ENCODE measurements around the gene SAP25. TPM values are rescaled to one million over a fixed set of nuclear protein-coding genes. Genes with fewer than 3 reads are reported as not detected.

The SAP25 gene
- total RNA-seq, 2 donors from 2014 or later, result 2.5 to 19.5 TPM

DNA sequence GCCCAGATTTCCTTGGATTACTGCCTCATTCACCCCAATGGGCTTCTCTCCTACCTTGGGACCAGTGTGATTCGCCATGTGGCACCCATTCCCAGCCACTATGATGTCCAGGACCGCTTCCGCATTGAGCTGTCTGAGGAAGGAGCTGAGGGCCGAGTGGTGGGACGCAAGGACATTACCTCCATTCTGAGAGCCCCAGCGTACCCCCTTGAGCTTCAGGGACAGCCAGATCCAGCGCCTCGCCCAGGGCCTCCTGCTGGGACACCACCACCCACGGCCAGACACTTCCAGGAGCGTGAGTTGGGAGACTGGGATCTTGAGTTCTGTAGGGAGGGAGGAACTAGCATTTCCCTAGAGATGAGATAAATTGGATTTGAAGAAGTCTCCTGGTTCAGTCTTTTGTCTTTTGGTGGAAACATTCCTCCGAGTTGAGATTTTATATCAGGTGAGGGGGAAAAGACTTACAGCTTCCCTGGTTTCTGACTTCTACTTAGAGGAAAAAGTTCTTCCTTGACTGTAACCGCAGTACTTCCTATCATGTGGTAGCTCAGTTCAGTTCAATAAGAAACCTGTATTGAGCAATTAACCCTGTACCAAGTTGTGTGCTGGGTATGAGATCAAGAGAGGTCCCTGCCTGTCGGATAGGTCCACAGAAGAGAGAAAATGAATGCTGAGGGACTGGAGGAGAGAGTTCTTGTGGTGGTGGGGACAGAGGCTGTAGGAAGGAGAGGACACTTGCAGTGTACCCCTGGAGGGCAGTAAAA is 39.9 kb upstream of the SAP25 start:
- Histone ChIP-seq H3K4me3 (peak overlapping the region in 1 of 2 donors; percentile 63), H3K27me3 (replicated peaks; ENCODE audit: insufficient read depth) (no peaks in the 10 kb centered on the region), H3K4me1 (replicated peaks) (peaks cover 5% of the 10 kb centered on the region), H3K36me3 (no peaks in the 10 kb centered on the region), H3K27ac (no peak overlapping the region), H3K9me3 (no peaks in the 10 kb centered on the region)
- WGBS, result 88% methylated on average over 13 of the region's 13 CpGs
- intact Hi-C loops (cut with DNase I), result loop anchor here (2.0 to 5.0 kb wide), 2 partner anchors 59 to 79 kb away; partner anchors contain the start of genes GIGYF1 and GNB2
- TF ChIP-seq POLR2A (IDR thresholded peaks at IDR 0.05) (no peak), POLR2AphosphoS5 (IDR thresholded peaks at IDR 0.05) (no peak)
- TF ChIP-seq, protein P1, sequence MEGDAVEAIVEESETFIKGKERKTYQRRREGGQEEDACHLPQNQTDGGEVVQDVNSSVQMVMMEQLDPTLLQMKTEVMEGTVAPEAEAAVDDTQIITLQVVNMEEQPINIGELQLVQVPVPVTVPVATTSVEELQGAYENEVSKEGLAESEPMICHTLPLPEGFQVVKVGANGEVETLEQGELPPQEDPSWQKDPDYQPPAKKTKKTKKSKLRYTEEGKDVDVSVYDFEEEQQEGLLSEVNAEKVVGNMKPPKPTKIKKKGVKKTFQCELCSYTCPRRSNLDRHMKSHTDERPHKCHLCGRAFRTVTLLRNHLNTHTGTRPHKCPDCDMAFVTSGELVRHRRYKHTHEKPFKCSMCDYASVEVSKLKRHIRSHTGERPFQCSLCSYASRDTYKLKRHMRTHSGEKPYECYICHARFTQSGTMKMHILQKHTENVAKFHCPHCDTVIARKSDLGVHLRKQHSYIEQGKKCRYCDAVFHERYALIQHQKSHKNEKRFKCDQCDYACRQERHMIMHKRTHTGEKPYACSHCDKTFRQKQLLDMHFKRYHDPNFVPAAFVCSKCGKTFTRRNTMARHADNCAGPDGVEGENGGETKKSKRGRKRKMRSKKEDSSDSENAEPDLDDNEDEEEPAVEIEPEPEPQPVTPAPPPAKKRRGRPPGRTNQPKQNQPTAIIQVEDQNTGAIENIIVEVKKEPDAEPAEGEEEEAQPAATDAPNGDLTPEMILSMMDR (IDR thresholded peaks at IDR 0.05), result no peak
- DNase-seq (ENCODE audit: low spot score), result no peak

DNA sequence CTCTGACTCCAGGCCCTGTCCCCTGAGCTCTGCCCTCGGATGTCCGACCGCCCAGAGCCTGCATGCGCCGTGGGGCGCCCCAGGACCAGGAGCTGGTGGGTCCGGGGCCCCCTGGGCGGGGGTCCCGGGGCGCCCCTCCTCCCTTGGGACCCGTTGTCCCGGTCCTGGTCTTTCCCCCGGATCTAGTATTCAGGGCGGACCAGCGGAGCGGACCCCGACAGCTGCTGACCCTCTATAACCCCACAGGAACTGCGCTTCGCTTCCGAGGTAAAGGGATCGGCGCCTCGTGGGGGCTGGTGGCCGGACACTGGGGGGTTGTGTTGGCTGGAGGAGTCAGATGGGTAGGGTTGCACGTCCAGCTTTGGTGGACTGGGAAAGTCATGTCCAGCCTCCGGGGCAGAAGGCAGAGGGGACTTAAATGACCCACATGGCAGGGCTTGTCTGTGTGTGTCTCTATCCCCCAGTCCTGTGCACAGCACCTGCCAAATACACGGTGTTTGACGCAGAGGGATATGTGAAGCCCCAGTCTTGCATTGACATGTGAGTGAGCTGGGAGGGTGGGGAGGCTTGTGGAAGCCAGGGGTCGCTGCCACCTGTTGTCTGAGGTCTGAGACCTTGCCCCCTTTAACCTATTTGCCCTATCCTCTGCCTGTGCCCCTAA is 39.2 kb upstream of the SAP25 start:
- intact Hi-C loops (cut with DNase I), result loop anchor here (2.0 to 5.0 kb wide), 2 partner anchors 60 to 79 kb away; partner anchors contain the start of genes GIGYF1 and GNB2
- WGBS, result 2% methylated on average over 28 of the region's 29 CpGs

DNA sequence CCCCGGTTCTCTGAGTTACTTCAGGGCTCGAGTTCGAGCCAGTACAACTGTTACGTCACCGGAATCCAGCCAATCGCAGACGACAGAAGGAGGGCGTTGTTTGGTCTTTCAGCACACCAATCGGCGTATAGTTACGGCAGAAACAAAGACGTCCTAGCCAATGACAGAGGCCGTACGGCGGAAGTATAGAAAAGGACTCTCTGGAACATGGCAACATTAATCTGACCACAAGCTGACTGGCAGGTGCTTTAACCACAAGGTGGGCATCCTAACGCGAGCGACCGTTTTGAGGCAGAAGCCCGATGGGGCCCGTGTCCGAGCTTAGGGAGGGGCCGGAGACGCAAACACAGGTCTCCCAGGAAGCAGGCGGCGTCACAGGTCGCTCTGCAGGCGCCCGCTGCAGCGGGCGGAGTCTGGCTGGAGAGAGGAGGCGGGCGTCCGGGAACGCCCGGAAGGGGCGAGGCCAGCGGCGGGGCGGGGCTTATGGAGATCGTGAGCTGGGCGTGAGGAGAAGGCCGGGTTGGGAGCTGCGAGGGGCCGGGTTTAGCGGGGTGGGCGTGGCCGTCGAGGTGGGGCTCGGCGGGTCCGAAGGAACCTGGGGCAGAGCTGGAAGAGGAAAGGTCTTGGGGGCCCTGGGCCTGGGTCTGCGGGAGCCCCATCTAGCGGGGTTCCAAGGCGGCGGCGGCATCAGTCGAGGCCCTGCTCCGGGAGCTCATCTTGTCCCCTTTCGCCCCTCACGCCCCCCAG is 38.5 kb upstream of the SAP25 start, which contains the start of gene MOSPD3:
Gene MOSPD3 (plus strand): TSS at position 558 of the 747 bp plus-strand sequence. CDS start 252 bp downstream, outside the sequence.
- Histone ChIP-seq H3K4me3 (peak within 1 kb of the TSS; percentile 63 to 69), H3K27me3 (replicated peaks; ENCODE audit: insufficient read depth) (no peaks in the 10 kb centered on the region), H3K27ac (peak within 1 kb of the TSS; percentile 96 to 97), H3K9me3 (no peaks in the 10 kb centered on the region), H3K4me1 (replicated peaks) (peaks cover 5% of the 10 kb centered on the region), H3K36me3 (no peaks in the 10 kb centered on the region)
- TF ChIP-seq, protein P1 (IDR thresholded peaks at IDR 0.05), result peak in 2 of 4 experiments; percentile 28 to 42
- TF ChIP-seq POLR2AphosphoS5 (IDR thresholded peaks at IDR 0.05) (peak; percentile 93), POLR2A (IDR thresholded peaks at IDR 0.05) (peak; percentile 72)
- peak; percentile 99 for DNase-seq (ENCODE audit: low spot score)
- 1% methylated on average over 61 of the region's 61 CpGs for WGBS
- intact Hi-C loops (cut with DNase I), result loop anchor here (2.0 to 5.0 kb wide), 2 partner anchors 61 to 80 kb away; partner anchors contain the start of genes GIGYF1 and GNB2

More for the DNA sequence above, 39.2 kb upstream of the SAP25 start:
- H3K27me3 ChIP-seq (replicated peaks; ENCODE audit: insufficient read depth), result no peaks in the 10 kb centered on the region
- H3K4me3 ChIP-seq, result peak overlapping the region; percentile 63 to 69
- DNase-seq (ENCODE audit: low spot score), result no peak
- H3K4me1 ChIP-seq (replicated peaks), result peaks cover 5% of the 10 kb centered on the region
- H3K36me3 ChIP-seq, result no peaks in the 10 kb centered on the region
- peak overlapping the region; percentile 96 to 97 for H3K27ac ChIP-seq
- no peaks in the 10 kb centered on the region for H3K9me3 ChIP-seq
- TF ChIP-seq, protein P1 (IDR thresholded peaks at IDR 0.05), result no peak

DNA sequence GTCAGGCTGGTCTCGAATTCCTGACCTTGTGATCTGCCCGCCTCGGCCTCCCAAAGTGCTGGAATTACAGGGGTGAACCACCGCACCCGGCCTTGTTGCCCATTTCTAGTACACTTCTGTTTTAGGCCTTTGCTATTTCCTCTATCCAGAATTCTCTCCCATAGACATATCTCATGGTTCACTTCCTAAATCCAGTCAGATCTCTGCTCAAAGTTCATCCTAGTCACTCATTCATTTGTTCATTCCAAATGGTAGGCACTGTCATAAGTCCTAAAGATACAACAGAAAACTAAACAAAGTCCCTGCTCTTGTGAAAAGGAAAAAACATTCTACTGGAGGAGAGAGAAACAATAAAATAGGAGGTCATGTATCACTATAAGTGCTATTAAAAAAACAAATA is 36.3 kb upstream of the SAP25 start:
- 98% methylated on average over 5 of the region's 5 CpGs for WGBS
- Histone ChIP-seq H3K27ac (no peak overlapping the region), H3K9me3 (no peaks in the 10 kb centered on the region), H3K4me1 (replicated peaks) (peaks cover 5% of the 10 kb centered on the region), H3K4me3 (no peak overlapping the region), H3K27me3 (replicated peaks; ENCODE audit: insufficient read depth) (no peaks in the 10 kb centered on the region), H3K36me3 (no peaks in the 10 kb centered on the region)
- intact Hi-C loops (cut with DNase I), result loop anchor here (5.0 kb wide), 1 partner anchor 82 kb away; the partner anchor contains the start of gene GIGYF1
- DNase-seq (ENCODE audit: low spot score), result no peak
- TF ChIP-seq POLR2AphosphoS5 (IDR thresholded peaks at IDR 0.05) (no peak), POLR2A (IDR thresholded peaks at IDR 0.05) (no peak)
- TF ChIP-seq, protein P1 (IDR thresholded peaks at IDR 0.05), result no peak

Data from prostate gland (tissue), 2 donors.